HG03135 (cell line): ENCODE results near the gene CDC45.

Source experiments
- ATAC-seq: cut with Tn5 transposase; IDR thresholded peaks from one replicate; pipeline ENCODE4 v1.9.1; 2021; ENCODE audit warnings: mild to moderate bottlenecking, moderate library complexity; ENCODE audit not compliant: unreplicated experiment

Gene CDC45

DNA sequence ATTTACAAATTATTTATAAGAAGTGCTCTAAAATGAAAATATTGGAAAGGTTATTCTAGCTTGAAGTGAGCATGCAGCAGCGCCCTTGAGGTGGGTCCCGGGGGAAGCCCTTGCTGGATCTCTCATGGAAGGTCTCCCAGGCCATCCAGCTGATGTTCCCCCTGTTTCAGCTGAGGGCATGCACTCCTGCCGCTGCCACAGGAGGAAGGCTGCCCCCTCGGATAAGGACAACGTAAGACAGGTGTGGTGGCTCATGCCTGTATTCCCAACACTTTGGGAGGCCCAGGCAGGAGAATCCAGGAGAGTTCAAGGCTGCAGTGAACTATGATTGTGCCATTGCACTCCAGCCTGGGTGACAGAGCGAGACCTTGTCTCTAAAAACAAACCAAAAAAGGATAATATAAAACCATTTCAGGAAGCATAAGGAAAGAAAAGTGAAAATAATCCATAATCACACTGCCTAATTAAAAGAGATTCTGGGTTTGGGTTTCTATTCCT lies 15.0 kb downstream of the CDC45 start:
- no peak for ATAC-seq

DNA sequence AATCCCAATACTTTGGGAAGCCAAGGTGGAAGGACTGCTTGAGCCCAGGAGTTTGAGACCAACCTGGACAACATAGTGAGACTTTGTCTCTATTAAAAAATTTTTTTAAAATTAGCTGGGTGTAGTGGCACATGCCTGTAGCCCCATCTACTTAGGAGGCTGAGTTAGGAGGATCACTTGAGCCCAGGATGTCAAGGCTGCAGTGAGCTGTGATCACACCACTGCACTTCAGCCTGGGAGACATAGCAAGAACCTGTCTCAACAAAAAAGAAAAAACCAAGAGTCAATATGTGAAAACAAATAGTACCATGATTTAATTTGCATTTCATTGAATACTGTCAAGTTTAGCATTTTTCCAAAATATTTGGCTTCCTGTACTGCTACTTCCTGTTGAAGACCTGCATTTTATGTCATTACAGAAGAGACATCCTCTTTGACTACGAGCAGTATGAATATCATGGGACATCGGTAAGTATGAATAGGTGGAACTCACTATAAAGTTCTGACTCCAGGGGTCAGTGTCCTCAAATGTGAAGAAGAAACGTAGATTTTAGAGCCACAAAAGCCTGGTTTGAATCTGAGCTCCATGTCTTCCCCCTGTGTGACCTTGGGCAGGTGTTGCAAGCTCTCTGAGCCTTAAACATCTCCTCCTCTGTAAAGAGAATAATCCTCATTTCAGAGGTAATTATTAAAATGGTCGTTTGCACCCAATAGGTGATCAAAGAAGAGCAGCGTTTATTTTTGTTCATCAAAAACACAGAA lies 16.0 kb downstream of the CDC45 start:
- ATAC-seq: no peak

GRCh38 chr22:19496324-19496630 lies 16.6 kb downstream of the CDC45 start:
- no peak for ATAC-seq

DNA sequence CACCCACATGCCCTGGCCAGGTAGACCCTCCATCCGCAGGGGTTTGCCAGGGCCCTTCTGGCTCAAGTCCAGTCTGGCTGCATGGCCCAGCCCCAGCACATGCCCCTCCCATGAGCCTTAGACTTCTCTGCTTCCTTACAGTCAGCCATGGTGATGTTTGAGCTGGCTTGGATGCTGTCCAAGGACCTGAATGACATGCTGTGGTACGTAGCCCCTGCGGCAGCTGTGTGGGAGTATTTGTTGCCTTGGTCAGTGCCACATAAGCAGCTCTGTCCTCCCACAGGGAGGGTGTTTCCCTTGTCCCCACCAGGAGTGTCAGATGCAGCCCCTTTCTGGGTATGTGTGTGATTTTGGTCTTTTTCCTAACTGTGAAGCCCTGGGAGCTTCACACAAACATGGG lies 17.5 kb downstream of the CDC45 start:
- ATAC-seq: no peak

DNA sequence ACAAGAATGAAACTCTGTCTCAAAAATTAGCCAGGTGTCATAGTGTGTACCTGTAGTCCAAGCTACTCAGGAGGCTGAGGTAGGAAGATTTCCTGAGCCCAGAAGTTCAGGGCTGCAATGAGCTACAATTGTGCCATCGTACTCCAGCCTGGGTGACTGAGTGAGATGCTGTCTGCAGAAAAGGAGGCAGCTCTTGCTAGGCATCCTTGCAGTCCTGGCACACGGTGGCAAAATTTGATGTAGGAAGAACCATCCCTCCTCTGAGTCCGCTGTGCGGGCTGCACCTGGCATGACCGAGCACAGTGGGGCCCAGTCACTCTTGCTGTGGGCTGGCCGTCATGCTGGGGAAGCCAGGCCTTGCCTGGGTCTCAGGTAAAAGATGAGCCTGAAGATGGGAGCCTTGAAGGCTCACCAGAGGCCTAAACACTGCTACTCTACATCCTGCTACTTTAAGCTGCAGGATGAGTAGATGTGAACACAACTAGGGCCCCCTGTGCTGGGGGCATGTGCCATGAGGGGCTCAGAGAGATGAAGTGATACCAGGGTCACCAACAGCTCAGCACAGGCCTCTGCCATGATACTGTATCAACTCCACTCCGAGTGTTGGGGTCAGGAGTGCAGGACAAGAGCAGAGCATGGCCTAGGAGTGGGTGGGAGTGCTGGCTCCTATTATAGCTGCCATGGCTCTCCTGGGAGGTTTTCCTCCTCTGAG lies 18.6 kb downstream of the CDC45 start:
- no peak for ATAC-seq

DNA sequence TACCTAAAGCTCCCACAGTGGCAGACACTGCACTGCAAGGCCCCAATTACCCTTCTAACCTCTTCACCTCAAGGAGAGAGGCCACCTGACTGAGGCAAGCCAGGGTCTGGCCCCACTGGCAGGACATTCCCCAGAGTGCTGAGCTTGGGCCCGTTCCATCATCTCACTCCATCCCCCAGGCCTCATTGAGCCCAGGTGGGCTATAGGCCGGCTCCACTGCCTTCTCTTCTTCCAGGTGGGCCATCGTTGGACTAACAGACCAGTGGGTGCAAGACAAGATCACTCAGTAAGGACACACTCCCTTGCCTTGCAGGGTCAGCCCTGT lies 19.1 kb downstream of the CDC45 start:
- ATAC-seq: no peak

- no peak for ATAC-seq
Observed at GRCh38 chr22:19499236-19499879, 19.6 kb downstream of the CDC45 start.

DNA sequence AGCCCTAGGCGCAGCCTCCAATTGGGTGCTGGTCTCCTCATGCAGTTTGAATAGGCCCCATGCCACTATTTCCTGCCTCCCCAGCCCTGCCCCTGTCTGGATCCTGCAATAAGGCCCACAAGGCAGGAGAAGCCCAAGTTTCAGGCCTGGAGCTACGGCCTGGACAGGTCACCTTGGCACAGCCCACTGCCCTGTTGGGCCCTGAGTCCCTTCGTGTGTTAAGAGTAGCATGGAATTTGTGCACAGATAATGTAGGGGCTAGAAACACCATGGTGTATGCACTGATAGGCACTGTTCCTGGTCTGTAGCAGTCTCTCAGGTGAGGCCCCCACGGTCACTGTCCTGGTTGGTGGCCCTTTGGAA lies 20.1 kb downstream of the CDC45 start:
- ATAC-seq: no peak

GRCh38 chr22:19501897-19502447 lies 22.3 kb downstream of the CDC45 start:
- no peak for ATAC-seq

DNA sequence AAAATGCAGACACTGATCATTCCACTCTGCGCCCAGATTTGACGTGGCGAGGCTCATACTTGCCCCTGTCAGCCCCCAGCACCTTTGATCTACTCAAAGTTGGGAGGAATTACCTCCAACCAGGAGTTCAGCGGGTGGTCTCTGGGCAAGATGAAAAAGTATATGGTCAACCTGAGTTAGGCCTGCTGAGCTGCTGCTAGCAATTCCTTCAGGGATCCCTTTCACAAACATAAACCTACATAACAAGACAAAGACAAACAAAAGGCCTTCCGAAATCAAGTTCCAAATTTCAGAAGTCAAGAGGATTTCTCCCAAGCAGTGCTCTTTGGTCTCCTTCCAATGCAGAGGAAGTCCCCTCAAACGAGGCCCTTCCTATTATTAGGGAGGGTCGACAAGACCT lies 23.6 kb downstream of the CDC45 start:
- ATAC-seq: no peak

DNA sequence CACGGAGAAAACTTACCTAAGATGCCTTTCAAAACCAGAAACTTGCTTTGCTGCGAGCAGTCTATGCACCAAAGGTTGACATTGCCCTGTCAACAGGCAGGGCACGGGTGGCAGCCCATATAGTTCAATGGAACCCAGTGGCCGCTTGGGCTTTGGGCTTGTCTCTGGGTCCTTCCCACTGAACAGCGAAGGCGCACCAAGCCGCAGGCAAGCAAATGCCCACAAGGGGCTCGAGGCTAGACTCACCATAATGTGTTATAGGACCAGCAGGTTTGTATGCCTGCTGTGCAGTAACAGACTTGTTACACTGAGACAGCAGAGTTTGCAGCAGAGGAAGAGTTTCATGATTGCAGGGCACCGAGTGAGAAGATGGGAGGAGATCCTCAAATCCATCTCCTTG lies 24.1 kb downstream of the CDC45 start:
- no peak for ATAC-seq

GRCh38 chr22:19504900-19505734 lies 25.4 kb downstream of the CDC45 start:
- ATAC-seq: no peak

DNA sequence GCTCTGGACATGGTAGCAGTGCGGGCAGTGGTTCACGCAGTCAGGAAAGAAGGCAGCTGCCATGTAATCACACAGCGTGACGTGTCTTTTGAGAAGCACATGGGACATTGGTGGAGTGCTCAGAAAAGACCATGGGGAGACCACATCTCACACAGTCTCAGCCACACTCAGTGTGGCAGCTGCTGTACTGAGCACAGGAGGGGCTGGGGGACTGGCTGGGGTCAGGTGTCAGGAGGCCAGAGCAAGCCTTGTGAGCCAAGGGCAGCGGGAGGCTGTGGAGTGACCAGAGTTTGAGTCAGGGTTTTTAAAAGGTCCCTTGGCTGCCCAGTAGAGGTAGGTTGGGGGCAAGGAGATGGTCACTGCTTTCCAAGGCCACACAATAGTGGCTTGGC lies 26.0 kb downstream of the CDC45 start:
- ATAC-seq: no peak

GRCh38 chr22:19506212-19506611 lies 26.5 kb downstream of the CDC45 start:
- no peak for ATAC-seq

GRCh38 chr22:19507534-19507861 lies 27.8 kb downstream of the CDC45 start:
- ATAC-seq: no peak

- no peak for ATAC-seq
Observed at GRCh38 chr22:19508024-19508776, 28.5 kb downstream of the CDC45 start.

DNA sequence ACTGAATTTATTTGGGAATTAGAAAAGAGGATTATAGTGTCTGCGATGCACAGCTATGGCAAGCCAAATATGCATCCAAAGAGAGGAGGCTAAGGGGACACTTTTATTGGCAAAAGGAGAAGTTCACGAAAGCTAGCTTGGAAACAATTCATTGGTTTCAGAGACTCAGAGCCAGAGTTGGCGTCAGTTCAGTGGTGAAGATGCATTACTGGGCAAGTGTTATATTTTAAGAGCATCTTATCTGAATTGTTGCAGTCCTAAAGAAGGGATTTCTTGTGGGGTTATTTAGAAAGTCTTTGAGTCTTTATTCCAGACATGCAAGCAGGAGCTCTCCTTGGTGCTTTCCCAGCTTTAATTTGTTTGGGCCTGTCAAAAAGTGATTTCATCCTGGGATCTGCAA lies 29.5 kb downstream of the CDC45 start:
- no peak for ATAC-seq

DNA sequence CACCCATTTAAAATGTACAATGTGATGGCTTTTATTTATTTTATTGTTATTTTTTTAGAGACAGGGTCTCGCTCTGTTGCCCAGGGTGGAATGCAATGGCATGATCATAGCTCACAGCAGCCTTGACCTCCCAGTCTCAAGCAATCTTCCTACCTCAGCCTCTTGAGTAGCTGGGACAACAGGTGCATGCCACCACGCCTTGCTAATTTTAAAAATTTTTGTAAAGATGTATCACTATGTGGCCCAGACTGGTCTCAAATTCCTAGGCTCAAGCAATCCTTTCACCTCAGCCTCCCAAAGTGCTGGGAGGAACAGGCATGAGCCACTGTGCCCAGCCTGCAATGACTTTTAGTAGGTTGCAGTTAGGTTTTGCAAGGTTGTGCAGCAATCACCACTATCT lies 30.2 kb downstream of the CDC45 start:
- ATAC-seq: no peak

- no peak for ATAC-seq
Observed at GRCh38 chr22:19510919-19511341, 31.2 kb downstream of the CDC45 start.

GRCh38 chr22:19513823-19514222 lies 34.1 kb downstream of the CDC45 start:
- no peak for ATAC-seq
